ENCODE data around the gene RBM23.

DNA sequence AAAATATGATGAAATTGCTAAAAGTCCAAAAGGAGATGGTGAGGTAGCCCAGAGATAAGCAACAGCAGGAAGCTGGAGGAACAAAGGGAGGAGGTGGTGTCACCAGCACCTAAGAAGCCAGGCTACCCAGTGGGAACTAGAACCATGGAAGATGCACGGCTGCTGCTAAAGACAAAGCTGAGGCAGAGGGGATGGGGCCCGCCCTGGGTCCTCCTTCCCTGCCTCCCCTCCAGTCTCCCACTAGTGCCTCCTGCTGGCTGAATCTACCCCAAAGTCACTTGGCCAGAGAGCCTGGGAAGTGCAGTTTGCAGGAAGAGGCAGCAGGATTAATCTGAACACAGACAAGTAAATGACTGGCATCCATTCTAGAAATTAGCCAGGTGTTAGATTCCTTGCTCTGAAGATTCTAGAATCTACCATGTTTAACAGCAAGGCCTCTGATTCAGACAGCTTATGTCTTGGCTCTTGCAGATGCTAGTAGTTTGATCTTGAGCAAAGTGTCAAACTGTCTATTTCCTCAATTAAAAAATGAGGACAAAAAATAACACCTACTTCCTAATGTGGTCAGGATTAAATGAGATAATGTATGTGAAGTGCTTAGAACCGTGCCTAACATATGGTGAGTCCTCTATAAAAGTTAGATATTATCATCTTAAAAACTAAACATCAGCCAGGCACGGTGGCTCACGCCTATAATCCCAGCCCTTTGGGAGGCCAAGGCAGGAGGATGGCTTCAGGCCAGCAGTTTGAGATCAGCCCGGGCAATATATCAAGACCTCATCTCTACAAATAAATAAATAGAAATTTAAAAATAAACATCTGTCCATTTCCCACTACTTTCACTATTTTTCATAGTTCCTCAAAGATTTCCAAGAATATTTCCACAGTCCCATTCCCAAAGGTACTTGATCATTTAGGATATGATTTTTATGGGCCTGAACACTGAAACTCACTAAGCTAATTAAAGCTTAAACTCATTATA is 53.2 kb downstream of the RBM23 start:
- TF ChIP-seq CTCF (IDR thresholded peaks at IDR 0.05) (no peak), POLR2A (IDR thresholded peaks at IDR 0.05) (no peak)

All from uterus (tissue), 2 donors.